ENCODE data around the gene NLK. TPM values are rescaled to one million over a fixed set of nuclear protein-coding genes. Genes with fewer than 3 reads are reported as not detected.

Gene NLK
- total RNA-seq, 1 donor from 2014 or later = 17.5 TPM

DNA sequence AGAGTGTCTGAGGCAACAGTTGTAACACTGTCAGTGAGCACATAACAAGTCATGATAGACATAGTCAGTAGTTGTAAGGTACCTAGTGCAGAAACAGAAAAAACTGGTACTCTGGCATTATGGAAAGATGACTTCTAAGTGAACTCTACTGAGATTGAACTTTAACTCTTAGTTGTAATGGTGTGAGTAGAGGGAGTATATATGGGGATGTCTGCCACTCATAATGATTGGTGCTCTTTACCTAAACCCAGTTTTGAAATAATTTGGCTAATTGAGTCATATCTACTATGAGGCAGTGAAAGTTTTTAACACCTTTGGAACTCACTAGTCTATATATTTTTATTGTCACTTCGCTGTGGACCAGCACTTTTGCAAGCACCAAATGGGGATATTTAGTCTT is 6.6 kb downstream of the NLK start:
- H3K27ac Mint-ChIP-seq (ENCODE audit: unreplicated experiment) = no peak overlapping the region
- H3K9me3 Mint-ChIP-seq (ENCODE audit: unreplicated experiment) = no peaks in the 10 kb centered on the region
- H3K36me3 Mint-ChIP-seq (ENCODE audit: unreplicated experiment) = peaks cover 3% of the 10 kb centered on the region
- peaks cover 58% of the 10 kb centered on the region for H3K4me1 Mint-ChIP-seq (ENCODE audit: unreplicated experiment)
- no peak for DNase-seq (ENCODE audit: extremely low spot score, unreplicated experiment)
- no peaks in the 10 kb centered on the region for H3K27me3 Mint-ChIP-seq (ENCODE audit: unreplicated experiment)
- no peak overlapping the region for H3K4me3 Mint-ChIP-seq (ENCODE audit: unreplicated experiment)
- TF ChIP-seq, protein P1, sequence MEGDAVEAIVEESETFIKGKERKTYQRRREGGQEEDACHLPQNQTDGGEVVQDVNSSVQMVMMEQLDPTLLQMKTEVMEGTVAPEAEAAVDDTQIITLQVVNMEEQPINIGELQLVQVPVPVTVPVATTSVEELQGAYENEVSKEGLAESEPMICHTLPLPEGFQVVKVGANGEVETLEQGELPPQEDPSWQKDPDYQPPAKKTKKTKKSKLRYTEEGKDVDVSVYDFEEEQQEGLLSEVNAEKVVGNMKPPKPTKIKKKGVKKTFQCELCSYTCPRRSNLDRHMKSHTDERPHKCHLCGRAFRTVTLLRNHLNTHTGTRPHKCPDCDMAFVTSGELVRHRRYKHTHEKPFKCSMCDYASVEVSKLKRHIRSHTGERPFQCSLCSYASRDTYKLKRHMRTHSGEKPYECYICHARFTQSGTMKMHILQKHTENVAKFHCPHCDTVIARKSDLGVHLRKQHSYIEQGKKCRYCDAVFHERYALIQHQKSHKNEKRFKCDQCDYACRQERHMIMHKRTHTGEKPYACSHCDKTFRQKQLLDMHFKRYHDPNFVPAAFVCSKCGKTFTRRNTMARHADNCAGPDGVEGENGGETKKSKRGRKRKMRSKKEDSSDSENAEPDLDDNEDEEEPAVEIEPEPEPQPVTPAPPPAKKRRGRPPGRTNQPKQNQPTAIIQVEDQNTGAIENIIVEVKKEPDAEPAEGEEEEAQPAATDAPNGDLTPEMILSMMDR (IDR thresholded peaks at IDR 0.05) = no peak

DNA sequence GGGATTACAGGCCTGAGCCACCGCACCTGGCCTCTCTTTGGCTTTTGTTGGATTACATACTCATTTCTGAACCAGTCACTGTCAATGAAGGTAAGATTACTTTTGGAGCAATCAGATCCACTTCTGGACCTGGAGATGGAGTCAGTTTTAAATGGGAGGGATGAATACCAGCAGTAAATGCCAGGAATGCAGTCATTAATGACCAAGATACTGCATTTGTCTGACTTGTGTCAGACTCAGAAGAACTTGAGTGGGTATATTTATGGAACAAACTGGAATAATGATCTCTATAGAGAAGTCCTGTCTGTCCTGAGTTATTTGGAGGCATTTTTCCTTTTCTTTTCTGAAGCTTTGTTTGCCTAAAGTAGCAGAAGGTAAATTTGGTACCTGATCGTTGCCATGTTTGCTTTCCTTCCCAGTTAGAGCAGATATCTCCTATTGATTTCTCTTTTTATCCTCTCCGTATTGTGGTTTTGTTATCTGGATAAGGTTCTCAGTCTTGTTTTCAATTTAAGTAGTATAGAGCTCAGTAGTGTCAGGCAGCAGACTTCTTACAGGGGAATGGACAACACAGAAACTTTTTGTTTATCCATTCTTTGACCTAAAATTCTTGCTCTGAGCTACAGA is 10.7 kb downstream of the NLK start:
- Mint-ChIP-seq H3K36me3 (ENCODE audit: unreplicated experiment) (no peaks in the 10 kb centered on the region), H3K4me3 (ENCODE audit: unreplicated experiment) (no peak overlapping the region)

DNA sequence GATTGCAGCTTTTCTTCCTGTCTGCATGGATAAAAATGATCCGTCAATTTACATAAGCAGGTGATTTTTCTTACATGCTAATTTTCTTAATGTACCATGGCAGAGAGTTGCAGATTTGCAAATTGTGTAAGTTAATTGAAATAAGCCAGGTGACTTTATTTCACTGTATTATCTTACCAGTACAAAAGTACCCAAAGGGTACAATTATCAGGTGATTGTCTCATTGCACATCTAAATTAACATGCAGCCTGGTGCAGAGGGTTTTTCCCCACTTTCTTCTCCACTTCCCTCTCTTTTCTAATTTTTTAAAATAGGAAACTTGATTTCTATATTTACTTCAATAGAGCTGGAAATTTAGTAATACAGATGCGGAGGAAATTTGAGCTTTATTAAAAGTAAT is 11.2 kb downstream of the NLK start:
- TF ChIP-seq, protein P1 (IDR thresholded peaks at IDR 0.05) = no peak
- peaks cover 33% of the 10 kb centered on the region for H3K4me1 Mint-ChIP-seq (ENCODE audit: unreplicated experiment)
- DNase-seq (ENCODE audit: extremely low spot score, unreplicated experiment) = no peak
- no peak overlapping the region for H3K4me3 Mint-ChIP-seq (ENCODE audit: unreplicated experiment)
- no peaks in the 10 kb centered on the region for H3K27me3 Mint-ChIP-seq (ENCODE audit: unreplicated experiment)
- H3K9me3 Mint-ChIP-seq (ENCODE audit: unreplicated experiment) = no peaks in the 10 kb centered on the region
- no peak overlapping the region for H3K27ac Mint-ChIP-seq (ENCODE audit: unreplicated experiment)
- H3K36me3 Mint-ChIP-seq (ENCODE audit: unreplicated experiment) = no peaks in the 10 kb centered on the region

More for the DNA sequence above, 10.7 kb downstream of the NLK start:
- Mint-ChIP-seq H3K4me1 (ENCODE audit: unreplicated experiment) (peaks cover 34% of the 10 kb centered on the region), H3K27me3 (ENCODE audit: unreplicated experiment) (no peaks in the 10 kb centered on the region), H3K9me3 (ENCODE audit: unreplicated experiment) (no peaks in the 10 kb centered on the region), H3K27ac (ENCODE audit: unreplicated experiment) (peak overlapping the region; percentile 48)
- TF ChIP-seq, protein P1 (IDR thresholded peaks at IDR 0.05) = no peak
- no peak for DNase-seq (ENCODE audit: extremely low spot score, unreplicated experiment)

DNA sequence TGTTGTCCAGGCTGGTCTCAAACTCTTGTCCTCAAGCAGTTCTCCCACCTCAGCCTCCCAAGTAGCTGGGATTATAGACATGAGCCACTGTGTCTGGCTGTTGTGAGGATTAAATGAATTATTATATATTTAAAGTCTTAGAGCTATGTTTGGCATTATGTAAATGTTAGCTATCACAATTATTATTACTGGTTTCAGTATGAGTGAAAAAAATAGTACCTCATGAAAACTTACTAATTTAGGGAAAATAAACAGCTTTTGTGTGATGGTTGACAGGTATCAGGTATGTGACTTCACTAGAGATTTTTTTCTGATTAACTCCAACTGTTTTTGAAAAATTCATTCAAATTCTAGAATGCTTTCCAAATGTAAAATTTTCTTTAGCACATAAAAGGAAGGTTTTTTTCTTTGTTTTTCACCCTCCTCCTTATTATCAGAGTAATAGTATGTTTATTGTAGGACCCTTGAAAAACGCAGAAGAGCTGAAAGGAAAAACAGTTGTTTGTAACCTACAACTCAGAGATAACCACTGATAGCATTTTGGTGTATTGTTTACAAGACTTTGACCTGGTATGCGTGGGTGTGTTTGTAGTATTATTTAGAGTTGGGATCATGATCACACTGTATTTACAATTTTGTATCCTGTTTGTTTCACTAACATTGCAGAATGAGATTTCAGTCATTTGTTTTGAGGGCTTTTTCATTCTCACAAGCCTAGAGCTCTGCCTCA is 13.2 kb downstream of the NLK start:
- Mint-ChIP-seq H3K4me1 (ENCODE audit: unreplicated experiment) (peaks cover 39% of the 10 kb centered on the region), H3K27me3 (ENCODE audit: unreplicated experiment) (no peaks in the 10 kb centered on the region), H3K36me3 (ENCODE audit: unreplicated experiment) (no peaks in the 10 kb centered on the region), H3K9me3 (ENCODE audit: unreplicated experiment) (no peaks in the 10 kb centered on the region), H3K27ac (ENCODE audit: unreplicated experiment) (no peak overlapping the region), H3K4me3 (ENCODE audit: unreplicated experiment) (no peak overlapping the region)
- no peak for DNase-seq (ENCODE audit: extremely low spot score, unreplicated experiment)
- TF ChIP-seq, protein P1 (IDR thresholded peaks at IDR 0.05) = no peak

DNA sequence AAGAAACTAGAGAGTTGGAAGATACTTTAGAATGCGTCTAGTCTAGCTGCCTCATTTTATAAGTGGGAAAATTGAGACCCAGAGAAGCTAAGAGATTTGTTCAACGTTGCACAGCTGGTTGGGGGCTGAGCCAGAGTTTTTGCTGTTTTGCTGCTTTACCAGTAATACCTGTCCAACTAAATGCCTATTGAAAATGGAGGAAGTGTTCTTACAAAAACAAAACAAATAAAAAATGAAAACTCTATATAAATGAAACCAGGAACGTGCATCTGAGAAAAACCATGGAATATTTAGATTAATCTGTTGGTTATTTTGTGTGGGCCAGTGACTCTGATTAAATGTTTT is 13.8 kb downstream of the NLK start:
- TF ChIP-seq, protein P1 (IDR thresholded peaks at IDR 0.05) = no peak
- Mint-ChIP-seq H3K27me3 (ENCODE audit: unreplicated experiment) (no peaks in the 10 kb centered on the region), H3K36me3 (ENCODE audit: unreplicated experiment) (no peaks in the 10 kb centered on the region), H3K9me3 (ENCODE audit: unreplicated experiment) (no peaks in the 10 kb centered on the region), H3K4me3 (ENCODE audit: unreplicated experiment) (no peak overlapping the region), H3K27ac (ENCODE audit: unreplicated experiment) (no peak overlapping the region), H3K4me1 (ENCODE audit: unreplicated experiment) (peaks cover 39% of the 10 kb centered on the region)
- DNase-seq (ENCODE audit: extremely low spot score, unreplicated experiment) = no peak
